A549 treated with AZD9567 at 1 μM for 4 hours (cell line): ENCODE measurements around the gene S1PR3. TPM values are rescaled to one million over a fixed set of nuclear protein-coding genes. Genes with fewer than 3 reads are reported as not detected.

Source experiments
- total RNA-seq: library from RNA; stranded (reverse); fragments of 200-300 nt; extraction: Qiagen RNA extraction; gene quantifications from 5 replicates; pipeline ENCODE4 v1.2.3, GENCODE V29; 2022; ENCODE audit not compliant: insufficient read depth

The S1PR3 gene
- 67.4 to 79.6 TPM (median 77.7 TPM) in 5 replicates for total RNA-seq

DNA sequence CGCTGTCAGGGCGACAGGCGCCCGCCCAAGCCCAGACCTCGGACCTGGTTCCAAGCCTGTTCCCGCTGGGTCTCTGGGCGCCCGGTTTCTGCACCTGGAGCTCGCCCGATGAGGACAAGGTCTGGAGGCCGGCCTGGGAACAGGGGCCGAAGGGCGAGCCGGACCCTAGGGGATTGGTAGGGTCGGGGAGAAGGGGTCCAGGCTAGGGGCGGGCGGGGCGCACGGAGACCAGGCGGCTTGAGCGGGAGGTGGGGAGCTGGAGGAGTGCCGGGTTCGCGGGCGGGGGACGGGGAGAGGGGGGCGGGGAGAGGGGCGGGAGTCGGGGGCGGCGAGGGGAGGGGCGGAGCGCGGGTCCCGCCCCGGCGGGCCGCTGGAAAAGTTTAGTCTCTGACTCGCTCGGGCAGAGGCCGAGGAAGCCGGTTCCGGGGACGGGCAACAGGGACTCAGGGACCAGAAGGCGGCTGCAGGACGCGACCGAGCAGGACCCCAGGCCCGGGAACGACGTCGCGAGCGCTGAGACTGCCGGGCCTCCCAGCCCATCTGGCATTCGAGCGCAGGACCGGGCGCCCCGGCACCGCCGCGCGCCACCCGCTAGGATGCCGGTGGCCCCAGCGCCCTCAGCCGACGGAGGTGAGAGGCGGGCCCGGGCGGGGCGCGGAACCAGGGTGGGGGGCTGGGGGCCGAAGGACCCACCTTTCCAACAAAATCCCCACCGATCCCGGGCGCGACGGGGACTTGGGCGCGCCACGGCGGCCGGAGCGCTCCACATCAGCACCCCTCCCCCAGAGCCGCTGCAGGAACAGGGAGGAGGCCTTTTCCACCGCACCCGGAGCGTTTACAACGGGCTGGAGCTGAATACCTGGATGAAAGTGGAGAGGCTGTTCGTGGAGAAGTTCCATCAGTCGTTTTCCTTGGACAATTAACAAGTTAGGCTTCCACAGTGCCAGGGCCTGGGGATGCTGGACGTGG is at the start of gene S1PR3:
S1PR3 (plus strand) TSS at position 403 of the 969 bp plus-strand sequence. CDS start 9,733 bp downstream, outside the sequence.

Other genes starting within 250 kb of the S1PR3 start
- 0.20 to 0.39 TPM (median 0.22 TPM) in 5 replicates for gene SHC3, start 187.3 kb downstream of the S1PR3 start, total RNA-seq